GM03348 (cell line): Measurements from ENCODE around the gene AGAP9.

Experiments
- DNase-seq: peaks from one replicate; pipeline ENCODE4 v3.0.0; 2012; ENCODE audit warnings: low spot score

AGAP9 gene

DNA sequence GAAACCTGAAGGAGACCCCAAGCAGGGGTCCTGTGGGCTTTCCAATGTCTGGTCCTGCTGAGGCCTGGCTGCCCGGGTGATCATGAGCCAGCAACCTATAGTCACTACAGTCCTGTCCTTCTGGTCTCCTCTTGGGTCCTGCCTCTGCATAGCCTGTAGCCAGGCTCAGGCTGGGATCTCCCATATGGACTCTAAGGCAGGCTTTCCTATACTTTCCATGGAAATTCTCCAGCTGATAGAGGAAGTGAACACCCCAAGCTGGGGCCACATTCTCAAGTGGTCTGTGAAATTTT, 66.0 kb downstream of the AGAP9 start:
- DNase-seq, result peak; percentile 1

DNA sequence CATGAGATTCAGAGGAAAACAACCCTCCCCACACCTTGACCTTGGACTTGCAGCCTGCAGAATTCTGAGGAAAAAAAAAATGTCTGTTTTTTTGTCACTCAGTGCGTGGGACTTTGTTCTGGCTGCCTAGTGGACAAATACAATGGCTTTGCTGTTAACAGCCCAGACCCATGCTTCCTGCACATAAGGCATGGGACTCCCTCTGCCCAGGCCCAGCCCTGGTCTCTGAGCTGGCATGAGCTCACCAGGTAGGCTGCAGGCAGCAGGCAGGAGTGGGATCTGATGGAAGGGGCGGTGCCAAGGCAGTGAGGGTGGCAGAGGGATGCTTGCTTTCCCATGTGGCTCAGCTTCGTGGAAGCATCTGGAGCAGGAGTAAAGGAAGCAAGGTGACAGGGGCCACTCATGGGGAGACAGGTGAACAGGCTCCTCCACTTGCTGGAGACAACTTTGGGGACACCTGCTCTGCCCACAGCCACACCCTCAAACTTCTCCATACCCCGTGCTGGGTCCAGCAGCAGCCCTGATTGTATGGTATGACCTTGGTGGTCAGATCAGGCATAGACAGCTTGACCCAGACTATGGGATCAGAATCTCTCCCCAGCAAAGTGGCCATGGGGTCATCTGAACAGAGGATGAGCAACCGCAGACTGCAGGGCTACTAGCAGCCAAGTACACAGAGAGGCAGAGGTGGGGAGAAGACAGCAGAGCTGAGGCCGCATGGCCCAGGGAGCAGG, 66.5 kb downstream of the AGAP9 start:
- peak; percentile 1 for DNase-seq

DNA sequence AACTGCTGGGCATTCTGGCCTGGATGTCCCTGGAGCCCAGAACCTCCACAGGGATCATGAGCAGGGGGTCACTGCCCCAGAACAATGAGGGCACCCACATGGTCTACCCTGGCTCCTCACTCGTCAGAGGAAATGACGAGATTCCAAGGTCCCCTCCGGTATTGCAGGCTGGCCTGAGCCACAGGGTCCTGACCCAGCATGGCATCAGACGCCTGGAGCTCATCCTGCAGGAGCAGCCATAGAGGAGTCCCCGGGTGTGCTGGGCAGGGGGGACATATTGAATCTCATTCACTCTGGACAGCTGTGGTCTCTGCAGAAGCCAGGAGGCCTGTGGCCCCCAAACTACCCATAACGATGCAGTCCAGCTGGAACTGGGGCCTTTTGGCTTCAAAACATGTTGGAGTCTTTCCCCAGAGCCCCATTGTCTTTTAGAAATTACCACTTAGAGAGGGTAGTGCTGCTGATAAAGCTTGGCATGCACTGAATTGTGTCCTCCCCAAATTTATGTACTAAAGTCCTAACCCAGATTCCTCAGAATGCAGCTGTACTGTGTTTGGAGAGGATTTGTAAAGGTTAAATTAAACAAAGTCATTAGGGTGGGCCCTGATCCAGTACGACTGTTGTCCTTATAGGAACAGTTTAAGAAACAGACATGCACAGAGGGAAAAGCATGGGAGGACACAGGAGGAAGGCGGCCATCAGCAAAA, 67.2 kb downstream of the AGAP9 start:
- DNase-seq, result peak; percentile 0

DNA sequence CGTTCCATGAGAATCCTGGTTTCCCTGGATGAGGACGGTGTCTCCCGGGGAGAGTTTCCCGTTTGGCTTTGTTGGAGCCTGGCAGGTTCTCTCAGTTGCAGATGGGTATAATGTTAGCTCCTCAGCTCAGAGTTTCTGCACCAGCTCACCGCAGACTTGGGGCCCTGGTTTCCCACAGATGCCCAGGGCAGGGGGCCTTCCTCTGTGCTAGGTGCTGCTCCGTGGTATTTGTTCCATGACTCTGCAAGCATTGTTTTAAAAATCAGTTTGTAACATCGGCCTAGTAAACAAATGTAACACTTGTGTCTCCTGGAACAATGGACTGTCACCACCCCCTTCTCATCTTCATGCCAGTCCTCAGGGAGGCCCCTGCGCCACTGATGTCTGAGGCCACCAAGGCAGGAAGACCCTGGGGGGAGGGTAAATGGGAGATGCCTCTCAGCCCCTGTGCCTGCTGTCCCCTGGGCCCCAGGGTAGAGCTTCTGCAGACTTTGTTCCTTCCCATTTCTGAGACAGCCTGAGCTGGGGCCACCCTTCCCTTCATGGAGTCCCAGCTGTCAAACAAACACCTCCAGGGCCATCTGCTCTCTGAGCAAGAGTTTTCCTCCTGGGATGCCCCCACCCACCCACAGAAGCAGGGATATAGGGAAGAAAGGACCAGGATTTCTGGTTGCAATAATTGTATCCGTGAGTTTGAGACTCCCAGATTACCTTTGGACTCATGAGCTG, 67.9 kb downstream of the AGAP9 start:
- DNase-seq, result peak; percentile 0

DNA sequence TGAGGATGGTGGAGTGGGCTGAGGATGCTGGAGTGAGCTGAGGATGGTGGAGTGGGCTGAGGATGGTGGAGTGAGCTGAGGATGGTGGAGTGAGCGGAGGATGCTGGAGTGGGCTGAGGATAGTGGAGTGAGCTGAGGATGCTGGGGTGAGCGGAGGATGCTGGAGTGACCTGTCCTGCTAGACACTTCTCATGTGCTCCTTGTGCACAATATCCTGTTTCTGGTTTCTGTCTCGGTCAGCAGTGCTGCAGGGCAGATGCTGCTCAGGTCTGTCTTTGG, 68.7 kb downstream of the AGAP9 start:
- peak; percentile 1 for DNase-seq

DNA sequence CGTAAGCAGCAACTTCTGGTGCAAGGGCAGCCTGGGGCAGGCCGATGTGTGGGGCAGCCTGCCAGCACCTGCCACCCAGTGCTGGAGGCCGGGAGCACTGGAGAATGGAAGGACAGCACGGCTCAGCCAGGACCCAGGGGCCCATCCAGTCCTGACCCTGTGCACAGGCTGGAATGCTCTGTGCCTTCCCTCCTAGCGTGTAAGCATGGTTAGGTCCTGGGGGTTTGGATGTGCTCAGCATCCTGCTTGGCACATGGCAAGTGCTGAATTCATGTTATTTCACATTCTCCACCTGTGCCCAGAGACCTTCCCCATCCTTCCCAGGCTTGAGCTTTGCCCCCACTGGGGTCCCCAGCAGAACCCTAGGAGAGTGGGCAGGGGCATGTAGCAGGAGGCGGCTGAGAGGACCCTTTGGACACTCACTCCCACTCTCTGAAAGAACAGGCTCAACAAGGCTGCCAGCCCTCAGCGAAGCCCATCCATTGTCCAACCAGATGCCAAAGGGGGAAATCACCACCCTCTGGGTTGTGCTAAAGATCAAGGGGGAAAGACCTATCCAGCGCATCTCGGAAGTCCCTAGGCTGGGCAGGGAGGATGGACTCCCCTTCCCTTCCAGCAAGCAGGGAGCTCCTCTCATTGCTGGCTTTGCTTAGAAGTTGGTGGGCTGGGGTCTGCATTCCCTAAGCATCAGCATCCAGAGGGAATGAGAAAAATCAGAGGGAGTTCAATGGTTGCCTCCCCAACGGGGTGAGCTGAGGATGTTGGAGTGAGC, 69.2 kb downstream of the AGAP9 start:
- peak; percentile 4 for DNase-seq

DNA sequence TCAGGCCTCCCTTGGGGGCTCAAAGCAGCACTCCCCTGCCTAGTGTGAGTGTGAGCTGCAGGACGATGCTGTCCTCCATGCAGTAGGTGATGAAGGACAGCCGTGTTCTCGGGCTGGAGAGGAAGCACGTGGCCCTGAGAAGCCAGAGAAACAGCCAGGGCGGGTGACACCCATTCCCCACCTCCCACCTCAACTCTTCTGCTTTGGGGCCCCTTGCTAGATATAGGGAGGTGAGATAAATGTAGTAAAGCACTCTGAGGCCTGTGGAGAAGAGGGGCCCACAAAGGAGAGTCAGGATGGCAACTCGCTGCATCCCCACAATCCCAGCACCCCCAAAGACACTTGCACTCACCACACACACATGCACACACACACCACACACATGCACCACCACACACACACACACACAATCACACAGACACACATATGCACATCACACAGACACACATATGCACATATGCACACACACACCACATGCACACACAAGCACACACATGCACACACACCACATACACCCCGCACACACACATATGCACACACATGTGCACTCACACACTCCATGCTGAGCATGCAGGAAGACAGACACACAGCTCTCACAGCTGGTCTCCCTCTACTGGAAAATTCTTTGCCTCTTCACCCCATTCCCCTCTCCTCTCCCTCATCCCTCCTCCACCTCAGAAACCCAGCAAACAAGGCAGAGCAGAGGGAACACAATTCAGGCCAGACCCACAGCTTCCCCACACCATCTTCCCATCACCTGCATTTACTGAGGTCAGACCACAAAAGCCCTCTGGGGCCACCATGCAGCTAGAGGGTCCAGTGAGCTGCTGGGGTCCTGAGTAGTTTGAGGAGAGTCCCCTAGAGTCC, 70.1 kb downstream of the AGAP9 start:
- DNase-seq, result peak; percentile 3

DNA sequence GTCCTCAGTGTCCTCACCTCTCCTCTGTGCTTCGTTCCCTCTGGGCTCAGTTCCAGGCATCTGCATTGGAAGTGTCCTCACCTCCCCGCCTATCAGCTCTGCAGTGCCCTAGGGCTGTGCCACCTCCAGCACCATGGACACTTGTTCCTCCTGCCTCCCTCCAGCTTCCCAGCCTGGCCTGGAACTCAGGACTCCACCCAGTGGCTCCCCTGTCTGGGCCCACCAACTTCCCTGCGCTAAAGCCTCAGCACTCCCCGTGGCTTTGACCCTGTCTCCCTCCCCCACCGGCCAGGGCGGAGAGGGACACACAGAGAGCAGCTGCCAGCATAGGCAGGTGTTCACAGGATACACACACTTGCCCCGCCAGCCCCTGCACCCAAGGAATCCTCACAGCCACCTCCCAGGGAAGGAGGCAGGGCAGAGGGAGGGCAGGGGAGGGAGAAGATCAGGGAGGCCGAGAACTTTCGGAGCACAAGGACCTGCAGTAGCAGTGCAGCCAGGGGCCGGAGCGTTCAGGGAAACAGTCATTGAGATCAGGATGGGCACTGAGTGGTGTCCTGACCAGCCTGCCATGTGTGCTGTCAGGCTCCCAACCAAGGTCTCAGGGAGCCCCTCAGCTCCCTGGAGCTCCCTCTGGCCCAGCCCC, 70.8 kb downstream of the AGAP9 start:
- peak; percentile 4 for DNase-seq

DNA sequence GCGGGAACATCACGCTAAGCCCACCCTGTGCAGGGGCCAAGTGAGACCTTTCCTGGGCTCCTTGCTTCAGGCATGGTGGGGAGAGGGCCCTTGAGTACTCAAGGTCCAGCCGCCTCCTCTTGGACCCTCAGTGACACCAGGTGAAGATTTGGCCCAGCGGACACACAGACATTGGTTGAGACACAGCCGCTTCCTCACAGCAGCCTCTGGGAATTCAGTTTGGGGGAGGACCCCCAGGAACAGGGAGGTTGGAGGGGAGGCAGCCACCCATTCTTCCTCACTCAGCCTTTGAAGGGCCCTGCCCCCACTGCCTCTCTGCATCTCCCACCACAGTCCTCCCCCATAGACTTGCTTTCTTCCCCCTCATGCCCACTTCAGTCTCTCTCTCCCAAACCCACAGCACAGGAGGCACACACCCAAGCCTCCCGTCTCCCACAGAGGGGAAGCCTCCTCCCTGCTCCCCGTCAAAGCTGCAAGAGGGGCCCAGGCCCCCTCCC, 71.4 kb downstream of the AGAP9 start:
- peak; percentile 1 for DNase-seq
